Nephron progenitor cell (in vitro differentiated cells): Measurements from ENCODE around the gene LRP1B.

ENCODE experiments used
- DNase-seq: peaks from one replicate; pipeline ENCODE4 v3.0.0; 2021
- H3K27ac Mint-ChIP-seq: 2 replicates; pipeline ENCODE4 v1.8.0; 2021; ENCODE audit warnings: mild to moderate bottlenecking, moderate library complexity, mixed read lengths
- H3K27me3 Mint-ChIP-seq: 2 replicates; pipeline ENCODE4 v1.8.0; 2021; ENCODE audit warnings: mild to moderate bottlenecking, low read depth, mixed read lengths; ENCODE audit not compliant: poor library complexity
- H3K36me3 Mint-ChIP-seq: 2 replicates; pipeline ENCODE4 v1.8.0; 2021; ENCODE audit warnings: low read depth, mixed read lengths
- H3K4me1 Mint-ChIP-seq: 2 replicates; pipeline ENCODE4 v1.8.0; 2021; ENCODE audit warnings: mixed read lengths
- H3K4me3 Mint-ChIP-seq: 2 replicates; pipeline ENCODE4 v1.8.0; 2021; ENCODE audit warnings: mild to moderate bottlenecking, moderate library complexity, mixed read lengths
- H3K9me3 Mint-ChIP-seq: 2 replicates; pipeline ENCODE4 v1.8.0; 2021; ENCODE audit warnings: mild to moderate bottlenecking, moderate library complexity, mixed read lengths
- TF ChIP-seq, protein P1 (sequence below): fragments of 200-600 bp; sonication (generic); IDR thresholded peaks from 2 replicates; pipeline ENCODE4 v1.5.0; 2021; ENCODE audit warnings: antibody characterized with exemption

The LRP1B gene

DNA sequence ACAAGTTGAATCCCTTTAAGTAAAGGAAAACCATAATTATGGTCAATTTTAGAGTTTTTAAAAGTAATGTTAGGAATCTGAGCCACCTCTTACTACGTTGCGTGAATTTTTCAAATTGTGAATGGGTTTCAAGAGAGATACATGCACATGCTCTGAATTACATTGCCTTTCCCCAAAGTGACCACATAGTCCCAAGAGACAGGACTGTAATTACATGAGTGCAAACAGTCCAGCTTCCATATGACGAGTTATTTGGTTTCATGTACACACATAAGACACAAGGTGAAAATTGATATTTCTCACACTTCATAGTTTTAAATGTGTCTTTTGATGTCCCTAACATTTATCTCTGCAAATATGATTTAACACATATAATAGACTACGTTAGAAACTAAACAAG, 850.8 kb downstream of the LRP1B start:
- Mint-ChIP-seq H3K36me3 (no peaks in the 10 kb centered on the region), H3K4me1 (no peaks in the 10 kb centered on the region), H3K9me3 (no peaks in the 10 kb centered on the region), H3K27ac (no peak overlapping the region), H3K27me3 (no peaks in the 10 kb centered on the region), H3K4me3 (no peak overlapping the region)
- TF ChIP-seq, protein P1, sequence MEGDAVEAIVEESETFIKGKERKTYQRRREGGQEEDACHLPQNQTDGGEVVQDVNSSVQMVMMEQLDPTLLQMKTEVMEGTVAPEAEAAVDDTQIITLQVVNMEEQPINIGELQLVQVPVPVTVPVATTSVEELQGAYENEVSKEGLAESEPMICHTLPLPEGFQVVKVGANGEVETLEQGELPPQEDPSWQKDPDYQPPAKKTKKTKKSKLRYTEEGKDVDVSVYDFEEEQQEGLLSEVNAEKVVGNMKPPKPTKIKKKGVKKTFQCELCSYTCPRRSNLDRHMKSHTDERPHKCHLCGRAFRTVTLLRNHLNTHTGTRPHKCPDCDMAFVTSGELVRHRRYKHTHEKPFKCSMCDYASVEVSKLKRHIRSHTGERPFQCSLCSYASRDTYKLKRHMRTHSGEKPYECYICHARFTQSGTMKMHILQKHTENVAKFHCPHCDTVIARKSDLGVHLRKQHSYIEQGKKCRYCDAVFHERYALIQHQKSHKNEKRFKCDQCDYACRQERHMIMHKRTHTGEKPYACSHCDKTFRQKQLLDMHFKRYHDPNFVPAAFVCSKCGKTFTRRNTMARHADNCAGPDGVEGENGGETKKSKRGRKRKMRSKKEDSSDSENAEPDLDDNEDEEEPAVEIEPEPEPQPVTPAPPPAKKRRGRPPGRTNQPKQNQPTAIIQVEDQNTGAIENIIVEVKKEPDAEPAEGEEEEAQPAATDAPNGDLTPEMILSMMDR: no peak
- no peak for DNase-seq

DNA sequence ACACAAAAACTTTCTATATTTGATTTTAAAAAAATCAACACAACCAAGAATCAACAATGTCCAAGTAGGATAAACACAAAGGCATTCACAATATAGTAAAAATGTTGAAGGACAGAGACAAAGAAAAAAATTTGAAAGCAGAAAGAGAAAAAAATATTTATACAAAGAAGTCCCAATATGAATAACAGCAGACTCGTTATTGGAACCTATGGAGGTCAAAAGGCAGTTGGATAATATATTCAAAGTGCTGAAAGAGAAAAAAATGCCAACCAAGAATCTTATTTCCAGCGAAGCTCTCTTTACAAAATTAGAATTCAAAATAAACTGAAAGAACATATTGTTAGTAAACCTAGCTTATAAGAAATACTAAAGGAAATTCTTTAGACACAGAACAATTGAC, 859.5 kb downstream of the LRP1B start:
- no peaks in the 10 kb centered on the region for H3K36me3 Mint-ChIP-seq
- H3K27ac Mint-ChIP-seq: no peak overlapping the region
- no peak overlapping the region for H3K4me3 Mint-ChIP-seq
- H3K27me3 Mint-ChIP-seq: no peaks in the 10 kb centered on the region
- no peak for DNase-seq
- TF ChIP-seq, protein P1: no peak
- H3K9me3 Mint-ChIP-seq: peaks cover 15% of the 10 kb centered on the region
- no peaks in the 10 kb centered on the region for H3K4me1 Mint-ChIP-seq

DNA sequence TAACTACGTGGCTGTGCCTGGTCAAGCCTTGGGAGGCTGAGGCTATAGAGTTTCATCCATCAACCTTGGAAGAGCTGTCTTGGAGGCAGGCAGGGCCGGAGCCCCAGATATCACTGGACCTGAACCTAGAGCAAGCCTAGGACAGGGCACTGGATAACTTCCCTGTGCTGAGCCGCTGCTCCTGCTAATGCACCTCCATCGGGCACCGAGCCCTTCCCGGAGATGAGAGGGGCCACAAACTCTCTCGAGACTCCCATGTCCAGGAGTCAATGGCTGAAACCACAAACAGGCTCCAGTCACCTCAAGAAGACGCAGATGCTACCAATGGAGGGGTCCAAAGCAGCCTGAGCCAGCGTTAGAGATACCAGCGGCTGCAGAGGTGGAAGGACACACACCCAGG, 866.0 kb downstream of the LRP1B start:
- TF ChIP-seq, protein P1: no peak
- DNase-seq: no peak
- H3K36me3 Mint-ChIP-seq: no peaks in the 10 kb centered on the region
- no peaks in the 10 kb centered on the region for H3K9me3 Mint-ChIP-seq
- no peaks in the 10 kb centered on the region for H3K27me3 Mint-ChIP-seq
- H3K27ac Mint-ChIP-seq: no peak overlapping the region
- no peak overlapping the region for H3K4me3 Mint-ChIP-seq
- H3K4me1 Mint-ChIP-seq: no peaks in the 10 kb centered on the region

DNA sequence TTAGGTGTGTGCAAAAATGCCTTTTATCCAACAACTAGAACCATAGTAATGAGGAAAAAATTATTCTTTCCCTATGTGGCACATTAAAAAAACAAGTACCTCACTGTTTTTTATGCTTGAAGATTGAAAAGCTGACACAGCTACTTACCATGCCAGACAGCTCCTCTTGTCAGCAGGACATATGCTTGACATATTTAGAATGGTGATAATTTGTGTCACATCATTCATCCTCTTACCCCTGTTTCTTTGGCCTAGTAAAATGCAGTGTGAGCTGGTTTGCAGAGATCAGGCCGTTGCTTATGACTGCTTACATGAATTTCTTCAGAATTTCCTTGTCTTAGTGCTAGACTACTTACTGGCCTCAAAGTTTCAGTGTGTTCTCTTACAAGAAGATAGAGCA, 869.9 kb downstream of the LRP1B start:
- H3K27me3 Mint-ChIP-seq: no peaks in the 10 kb centered on the region
- no peaks in the 10 kb centered on the region for H3K36me3 Mint-ChIP-seq
- TF ChIP-seq, protein P1: no peak
- no peak overlapping the region for H3K4me3 Mint-ChIP-seq
- DNase-seq: no peak
- H3K27ac Mint-ChIP-seq: no peak overlapping the region
- H3K4me1 Mint-ChIP-seq: no peaks in the 10 kb centered on the region
- H3K9me3 Mint-ChIP-seq: no peaks in the 10 kb centered on the region

DNA sequence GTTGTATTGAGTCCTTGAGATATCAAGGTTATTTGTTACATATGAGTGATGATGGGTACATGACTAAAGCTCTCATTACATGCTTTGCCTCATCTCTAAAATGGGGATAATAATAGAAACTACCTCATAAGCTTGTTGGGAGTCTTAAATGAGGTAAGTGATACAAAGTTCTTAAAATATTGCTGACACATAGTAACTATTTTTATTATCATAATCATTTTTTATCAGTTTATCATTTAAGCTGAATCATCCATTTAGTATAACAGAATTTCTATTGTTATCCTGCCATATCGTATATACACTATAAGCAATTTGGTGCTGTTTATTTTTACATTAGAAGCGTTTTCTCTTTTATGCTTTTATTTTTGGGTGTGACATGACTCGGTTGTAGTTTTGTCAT, 871.1 kb downstream of the LRP1B start:
- Mint-ChIP-seq H3K27ac (no peak overlapping the region), H3K9me3 (no peaks in the 10 kb centered on the region), H3K27me3 (no peaks in the 10 kb centered on the region), H3K4me1 (no peaks in the 10 kb centered on the region), H3K36me3 (no peaks in the 10 kb centered on the region), H3K4me3 (no peak overlapping the region)
- TF ChIP-seq, protein P1: no peak
- no peak for DNase-seq

DNA sequence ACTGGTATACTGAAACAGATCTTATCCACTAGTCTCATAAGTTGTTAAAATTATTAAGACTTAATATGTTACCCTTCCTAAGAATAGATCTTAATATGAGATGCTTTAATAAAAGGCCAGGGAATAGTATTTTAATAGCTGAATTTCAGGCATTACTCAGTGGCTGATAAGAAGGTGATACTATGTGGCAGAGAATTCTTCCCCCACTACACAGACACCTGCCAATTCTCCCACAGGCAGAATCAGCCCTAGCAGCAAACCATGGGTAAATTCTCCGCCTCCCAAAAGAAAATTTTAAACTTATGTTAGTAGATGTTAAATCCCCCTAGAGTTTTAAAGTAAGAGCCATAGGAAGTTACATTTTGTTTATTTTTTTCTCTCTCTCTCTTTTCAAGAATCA, 888.8 kb downstream of the LRP1B start:
- TF ChIP-seq, protein P1: no peak
- Mint-ChIP-seq H3K4me3 (no peak overlapping the region), H3K36me3 (no peaks in the 10 kb centered on the region), H3K9me3 (no peaks in the 10 kb centered on the region), H3K4me1 (no peaks in the 10 kb centered on the region), H3K27me3 (no peaks in the 10 kb centered on the region), H3K27ac (no peak overlapping the region)
- DNase-seq: no peak
